Endothelial cell of umbilical vein (primary cell): ENCODE results near the gene ZNF48. TPM values are rescaled to one million over a fixed set of nuclear protein-coding genes. Genes with fewer than 3 reads are reported as not detected.

Source experiments
- BruUV-seq: library from RNA; stranded (reverse); fragments of 400-500 nt; replicated peaks from 2 replicates; lab custom pipeline; 2021; lab: Mats Ljungman, UMichigan
- CTCF ChIA-PET: fragments of 300-600, 350-600 bp; sonication (Branson Sonifier 250); formaldehyde crosslinking; loops from one replicate; lab custom pipeline; 2021; ENCODE audit warnings: antibody characterized with exemption, inconsistent platforms; lab: Charles Lee
- POLR2A ChIA-PET: fragments of 300-600, 350-600 bp; sonication (Branson Sonifier 250); formaldehyde crosslinking; loops from one replicate; lab custom pipeline; 2021; ENCODE audit warnings: antibody characterized with exemption, inconsistent platforms; lab: Charles Lee
- DNase-seq: peaks from one replicate; pipeline ENCODE4 v3.0.0-alpha.2; 2011; ENCODE audit warnings: low read depth, low spot score
- FAIRE-seq: peaks from 2 replicates; lab custom pipeline; 2011; peaks lifted over from hg19 to GRCh38; lab: Jason Lieb, UNC
- H2AFZ ChIP-seq: 2 replicates; pipeline ENCODE4 v1.6.0; 2012; ENCODE audit warnings: low read depth, low read length, control low read depth, inconsistent platforms
- H3K27ac ChIP-seq: 2 replicates; pipeline ENCODE4 v1.5.1; 2011; ENCODE audit warnings: low read depth, mild to moderate bottlenecking, control low read depth, low read length, moderate library complexity; ENCODE audit not compliant: insufficient read depth
- H3K27me3 ChIP-seq, 2 experiments: 2 replicates each; pipeline versions ENCODE4 v1.6.0 to v1.6.1; 2011; ENCODE audit warnings: low read length in 2 of 2, mixed read lengths in 1 of 2; ENCODE audit not compliant: control insufficient read depth in 2 of 2, insufficient read depth in 2 of 2
- H3K36me3 ChIP-seq, 2 experiments: 2 replicates in 1 of 2; 3 replicates in 1 of 2; pipeline ENCODE4 v1.5.1; 2011; ENCODE audit warnings: low read length in 2 of 2, mild to moderate bottlenecking in 1 of 2, moderate library complexity in 1 of 2; ENCODE audit not compliant: control insufficient read depth in 2 of 2, insufficient read depth in 2 of 2; ENCODE audit errors: extremely low read depth in 1 of 2
- H3K4me1 ChIP-seq: 3 replicates; pipeline ENCODE4 v1.5.1; 2011; ENCODE audit warnings: mild to moderate bottlenecking, low read length; ENCODE audit not compliant: control insufficient read depth, insufficient read depth; ENCODE audit errors: extremely low read depth
- H3K4me2 ChIP-seq: 2 replicates; pipeline ENCODE4 v1.6.1; 2011; ENCODE audit warnings: low read length, control low read depth, mixed read lengths; ENCODE audit not compliant: insufficient read depth
- H3K4me3 ChIP-seq, 3 experiments: fragments of 200-600 bp in 1 of 3; sonication (generic), shearing (Covaris generic) in 1 of 3; replicated peaks in 1 of 3; 2 replicates each; pipeline ENCODE4 v1.5.1; 2011 to 2016; ENCODE audit warnings: control low read depth in 3 of 3, low read length in 3 of 3, mild to moderate bottlenecking in 2 of 3, inconsistent platforms in 1 of 3, low read depth in 1 of 3, moderate library complexity in 1 of 3; ENCODE audit not compliant: insufficient read depth in 1 of 3
- H3K79me2 ChIP-seq: 2 replicates; pipeline ENCODE4 v1.6.0; 2012; ENCODE audit warnings: low read length, inconsistent platforms; ENCODE audit not compliant: control insufficient read depth, insufficient read depth
- H3K9ac ChIP-seq: replicated peaks from 2 replicates; pipeline ENCODE3; 2011; ENCODE audit warnings: low read length, control low read depth; ENCODE audit not compliant: insufficient read depth; ENCODE audit errors: extremely low read depth
- H3K9me1 ChIP-seq: replicated peaks from 3 replicates; pipeline ENCODE4 v1.6.0; 2011; ENCODE audit warnings: mild to moderate bottlenecking, low read length; ENCODE audit not compliant: control insufficient read depth, insufficient read depth; ENCODE audit errors: extremely low read depth
- H3K9me3 ChIP-seq: replicated peaks from 2 replicates; pipeline ENCODE4 v1.5.1; 2012; ENCODE audit warnings: low read length, inconsistent platforms; ENCODE audit not compliant: control insufficient read depth, insufficient read depth
- H4K20me1 ChIP-seq: replicated peaks from 2 replicates; pipeline ENCODE3; 2011; ENCODE audit warnings: mild to moderate bottlenecking, low read length; ENCODE audit not compliant: control insufficient read depth, insufficient read depth; ENCODE audit errors: extremely low read depth
- EZH2 ChIP-seq: IDR thresholded peaks from 2 replicates; pipeline ENCODE4 v1.6.1; 2012; ENCODE audit warnings: borderline replicate concordance, low read depth, mild to moderate bottlenecking, moderate library complexity, low read length, inconsistent platforms; ENCODE audit not compliant: severe bottlenecking
- FOS ChIP-seq: IDR thresholded peaks from 2 replicates; pipeline ENCODE4 v1.6.1; 2011; ENCODE audit warnings: mild to moderate bottlenecking, low read length, moderate library complexity, borderline replicate concordance; ENCODE audit not compliant: insufficient read depth
- GATA2 ChIP-seq: IDR thresholded peaks from 2 replicates; pipeline ENCODE4 v1.7.0; 2011; ENCODE audit warnings: low read depth, mild to moderate bottlenecking, moderate library complexity, mixed read lengths, low read length; ENCODE audit not compliant: insufficient read length, insufficient read depth
- JUN ChIP-seq: IDR thresholded peaks from 2 replicates; pipeline ENCODE4 v1.6.1; 2011; ENCODE audit warnings: borderline replicate concordance, low read depth; ENCODE audit not compliant: insufficient read length, insufficient read depth
- MYC ChIP-seq: IDR thresholded peaks from one replicate; pipeline ENCODE4 v1.6.1; 2011; ENCODE audit warnings: mild to moderate bottlenecking, low read depth, low read length
- POLR2A ChIP-seq: IDR thresholded peaks from 2 replicates; pipeline ENCODE4 v1.6.1; 2012; ENCODE audit warnings: low read depth, mild to moderate bottlenecking, control low read depth, low read length
- POLR2AphosphoS5 ChIP-seq: IDR thresholded peaks from 2 replicates; pipeline ENCODE4 v1.6.1; 2012; ENCODE audit warnings: low read depth, mild to moderate bottlenecking, control low read depth, low read length, moderate library complexity; ENCODE audit not compliant: insufficient read depth
- dilution Hi-C: fragments of 300-500 bp; cut with MboI; formaldehyde crosslinking; loops from one replicate; pipeline ENCODE4 v1.15.0; 2019; ENCODE audit warnings: low sequenced_read_pairs; ENCODE audit not compliant: extremely low pct_ligation_motif_present
- intact Hi-C: fragments of 100-400 bp; cut with micrococcal nuclease; formaldehyde crosslinking; loops from one replicate; pipeline ENCODE4 v1.10.0; 2022
- polyA plus RNA-seq, 4 experiments: library from polyadenylated mRNA; depleted of rRNA in 3 of 4; stranded (reverse) in 3 of 4; unstranded in 1 of 4; fragments of >200 nt; gene quantifications; 2 replicates each; pipeline versions ENCODE4 v1.2.1 to v1.2.3, GENCODE V29; 2011 to 2012; ENCODE audit warnings: missing spikeins in 1 of 4
- total RNA-seq: library from RNA; stranded (reverse); gene quantifications from 2 replicates; pipeline ENCODE4 v1.2.3, GENCODE V29; 2021
- TF ChIP-seq, protein P1 (sequence below): IDR thresholded peaks from 2 replicates; pipeline ENCODE4 v1.6.1; 2011; ENCODE audit not compliant: insufficient read depth, insufficient read length
- TF ChIP-seq, protein P2 (sequence below), 2 donors: IDR thresholded peaks; 1 replicate in 1 of 2; 2 replicates in 1 of 2; pipeline ENCODE4 v1.5.1; 2011; ENCODE audit warnings: low read length in 2 of 2, mild to moderate bottlenecking in 2 of 2, moderate library complexity in 2 of 2, control low read depth in 1 of 2, inconsistent platforms in 1 of 2, low read depth in 1 of 2; ENCODE audit not compliant: insufficient read depth in 1 of 2; ENCODE audit errors: extremely low read depth in 1 of 2

Gene ZNF48
- total and polyA plus RNA-seq, 2 donors (not counting 3 experiments of a cell fraction or from before 2014, with no cell fraction given), result 15.3 to 16.1 TPM

DNA sequence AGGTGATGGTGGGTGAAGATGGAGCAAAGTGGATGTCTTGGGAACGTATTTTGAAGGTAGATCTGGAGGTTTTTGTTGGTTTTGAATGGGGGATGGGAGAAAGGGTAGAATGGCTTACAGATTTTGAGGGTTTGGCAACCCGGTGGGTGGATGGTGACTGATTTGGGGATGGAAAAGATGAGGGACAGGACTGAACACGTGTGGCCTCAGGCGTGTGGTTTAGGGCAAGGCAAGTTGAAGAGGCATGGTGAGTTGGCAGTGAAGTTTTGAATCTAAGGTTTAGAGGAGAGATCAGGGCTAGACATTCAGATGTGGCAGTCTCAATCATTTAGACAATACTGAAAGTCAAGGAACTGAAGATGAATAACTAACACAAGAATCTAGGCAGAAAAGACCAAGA, 39.6 kb downstream of the ZNF48 start:
- no peak for FAIRE-seq
- peaks cover 0 to 4% of the 10 kb centered on the region in 2 experiments for H3K27me3 ChIP-seq
- no peak overlapping the region for H3K4me3 ChIP-seq
- dilution Hi-C loops, result no loop called here
- H4K20me1 ChIP-seq, result no peaks in the 10 kb centered on the region
- DNase-seq, result no peak
- H3K36me3 ChIP-seq, result no peaks in the 10 kb centered on the region
- ChIA-PET POLR2A (no interaction called here), CTCF (interaction anchor here (0.9 kb wide), 1 partner anchor 163 kb away, joined by 3 read pairs; no protein-coding TSS in a partner anchor)
- TF ChIP-seq JUN, result no peak
- no peak for TF ChIP-seq GATA2
- TF ChIP-seq, protein P1, sequence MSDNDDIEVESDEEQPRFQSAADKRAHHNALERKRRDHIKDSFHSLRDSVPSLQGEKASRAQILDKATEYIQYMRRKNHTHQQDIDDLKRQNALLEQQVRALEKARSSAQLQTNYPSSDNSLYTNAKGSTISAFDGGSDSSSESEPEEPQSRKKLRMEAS, result no peak
- TF ChIP-seq FOS, result no peak
- TF ChIP-seq EZH2, result no peak
- TF ChIP-seq POLR2AphosphoS5, result no peak
- no peak for TF ChIP-seq POLR2A
- TF ChIP-seq, protein P2, sequence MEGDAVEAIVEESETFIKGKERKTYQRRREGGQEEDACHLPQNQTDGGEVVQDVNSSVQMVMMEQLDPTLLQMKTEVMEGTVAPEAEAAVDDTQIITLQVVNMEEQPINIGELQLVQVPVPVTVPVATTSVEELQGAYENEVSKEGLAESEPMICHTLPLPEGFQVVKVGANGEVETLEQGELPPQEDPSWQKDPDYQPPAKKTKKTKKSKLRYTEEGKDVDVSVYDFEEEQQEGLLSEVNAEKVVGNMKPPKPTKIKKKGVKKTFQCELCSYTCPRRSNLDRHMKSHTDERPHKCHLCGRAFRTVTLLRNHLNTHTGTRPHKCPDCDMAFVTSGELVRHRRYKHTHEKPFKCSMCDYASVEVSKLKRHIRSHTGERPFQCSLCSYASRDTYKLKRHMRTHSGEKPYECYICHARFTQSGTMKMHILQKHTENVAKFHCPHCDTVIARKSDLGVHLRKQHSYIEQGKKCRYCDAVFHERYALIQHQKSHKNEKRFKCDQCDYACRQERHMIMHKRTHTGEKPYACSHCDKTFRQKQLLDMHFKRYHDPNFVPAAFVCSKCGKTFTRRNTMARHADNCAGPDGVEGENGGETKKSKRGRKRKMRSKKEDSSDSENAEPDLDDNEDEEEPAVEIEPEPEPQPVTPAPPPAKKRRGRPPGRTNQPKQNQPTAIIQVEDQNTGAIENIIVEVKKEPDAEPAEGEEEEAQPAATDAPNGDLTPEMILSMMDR (IDR thresholded peaks at IDR 0.05; ENCODE audit: extremely low read depth in 1 of 2, insufficient read depth in 1 of 2, low read depth in 1 of 2, low read length in 2 of 2), result no peak
- no peak for TF ChIP-seq MYC
- no peaks in the 10 kb centered on the region for H3K79me2 ChIP-seq
- H3K9me1 ChIP-seq, result no peaks in the 10 kb centered on the region
- H3K9me3 ChIP-seq, result no peaks in the 10 kb centered on the region
- no peak overlapping the region for H2AFZ ChIP-seq
- intact Hi-C loops, result no loop called here
- H3K4me1 ChIP-seq, result peaks cover 6% of the 10 kb centered on the region
- H3K27ac ChIP-seq, result no peak overlapping the region
- no peak overlapping the region for H3K9ac ChIP-seq
- H3K4me2 ChIP-seq, result no peak overlapping the region
- no TSS peak for BruUV-seq
